GM12874 (cell line): Measurements from ENCODE around the gene TMEM266.

Experiments used
- CTCF ChIP-seq: IDR thresholded peaks from 2 replicates; pipeline ENCODE4 v1.5.1; 2011; ENCODE audit warnings: low read depth, mild to moderate bottlenecking, control low read depth, low read length, moderate library complexity; ENCODE audit not compliant: insufficient read depth

The TMEM266 gene

GRCh38 chr15:76179023-76179422, 119.2 kb downstream of the TMEM266 start:
- TF ChIP-seq CTCF: no peak

GRCh38 chr15:76180321-76180720, 120.5 kb downstream of the TMEM266 start:
- no peak for TF ChIP-seq CTCF

GRCh38 chr15:76181705-76182107, 121.9 kb downstream of the TMEM266 start:
- TF ChIP-seq CTCF: no peak

DNA sequence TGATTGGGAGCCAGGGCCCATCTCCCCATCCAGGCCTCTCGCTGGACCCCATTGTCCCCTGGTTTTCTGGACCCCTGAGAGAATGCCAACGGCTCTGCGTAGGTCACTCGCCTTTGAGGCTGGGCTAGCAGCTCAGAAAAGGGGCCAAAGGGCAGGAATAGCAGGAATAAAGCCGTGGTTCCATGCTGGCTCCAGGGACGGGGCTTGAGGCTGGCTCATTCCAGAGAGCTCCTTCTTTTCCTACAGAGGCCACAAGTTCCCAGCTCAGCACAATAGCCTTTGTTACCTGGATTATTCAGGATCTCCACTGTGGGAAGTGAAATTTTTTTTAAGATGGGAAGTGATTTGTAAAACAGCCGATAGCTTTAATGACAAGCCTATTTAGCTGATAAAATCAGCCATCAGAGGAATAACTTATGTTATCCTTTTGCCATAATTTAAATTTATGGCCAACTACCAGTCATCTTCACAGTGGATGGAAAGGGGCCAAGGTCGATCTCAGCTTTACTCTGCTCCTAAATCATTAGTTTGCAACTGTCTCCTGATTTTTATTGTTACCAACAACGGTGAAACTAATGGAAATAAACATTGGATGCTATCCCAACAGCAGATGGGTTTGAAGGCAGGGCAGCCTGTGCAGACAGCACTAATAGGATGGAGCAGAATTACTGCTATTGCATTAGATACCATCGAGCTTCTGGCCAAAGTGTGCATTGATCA, 124.3 kb downstream of the TMEM266 start:
- no peak for TF ChIP-seq CTCF

DNA sequence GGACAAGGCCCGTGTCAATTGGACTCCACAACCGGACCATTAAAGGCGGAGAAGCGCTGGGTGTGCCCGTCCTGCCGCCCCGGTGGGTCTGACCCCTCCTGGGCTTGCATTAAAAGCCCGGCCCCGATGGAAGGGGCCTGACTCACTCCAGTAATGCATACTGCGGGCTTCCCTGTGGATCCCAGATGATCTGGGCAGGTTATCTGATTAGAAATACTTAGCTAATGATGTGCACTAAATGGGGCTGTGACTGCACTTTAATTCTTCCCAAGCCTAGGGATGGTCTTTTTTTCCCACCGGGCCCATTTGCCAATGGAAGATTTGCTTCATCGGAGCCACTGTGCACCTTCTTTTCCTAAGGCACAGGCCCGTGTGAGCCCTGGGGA, 124.9 kb downstream of the TMEM266 start:
- TF ChIP-seq CTCF: no peak

- peak; percentile 74 for TF ChIP-seq CTCF
Measured at GRCh38 chr15:76185716-76186115, 125.9 kb downstream of the TMEM266 start.

DNA sequence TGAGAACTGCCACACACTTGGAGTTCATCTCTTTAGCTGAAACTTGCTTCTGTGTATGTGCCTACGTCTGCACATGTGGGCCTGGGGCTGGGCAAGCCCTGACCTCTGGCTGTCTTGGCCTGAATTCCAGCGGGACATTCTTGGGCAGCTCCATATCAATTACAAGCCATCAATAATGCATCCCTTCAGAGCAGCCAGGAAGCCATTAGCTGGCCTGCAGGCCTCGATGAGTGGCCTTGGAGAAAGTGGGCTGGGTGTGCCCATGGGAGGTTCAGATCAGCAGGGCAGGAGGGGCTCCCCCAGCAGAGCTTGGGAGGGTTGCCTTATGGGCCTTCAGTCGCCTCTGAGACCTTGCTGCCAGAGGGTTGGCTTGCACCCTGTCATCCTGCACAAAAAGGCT, 127.4 kb downstream of the TMEM266 start:
- no peak for TF ChIP-seq CTCF
